GM12878 (cell line): ENCODE data around the gene PKHD1. TPM values are rescaled to one million over a fixed set of nuclear protein-coding genes. Genes with fewer than 3 reads are reported as not detected.

ENCODE experiments used
- EGR1 ChIP-seq, 2 experiments: IDR thresholded peaks; 1 replicate in 1 of 2; 2 replicates in 1 of 2; pipeline ENCODE4 v1.6.1; 2011 to 2012; ENCODE audit warnings: low read depth in 2 of 2, low read length in 2 of 2, borderline replicate concordance in 1 of 2, mild to moderate bottlenecking in 1 of 2, moderate library complexity in 1 of 2
- HDAC6 ChIP-seq: fragments of 200-600 bp; sonication (generic); IDR thresholded peaks from one replicate; pipeline ENCODE4 v1.8.0; 2017; ENCODE audit warnings: antibody characterized with exemption; ENCODE audit not compliant: unreplicated experiment
- KAT2A ChIP-seq: conservative IDR thresholded peaks from 2 replicates; pipeline ENCODE4 v1.6.1; 2011; ENCODE audit warnings: low read depth, low read length; ENCODE audit not compliant: control insufficient read depth
- MYB ChIP-seq: fragments of 150-350 bp; IDR thresholded peaks from 2 replicates; pipeline ENCODE4 v1.6.1; 2014; ENCODE audit warnings: mild to moderate bottlenecking, low read depth, low read length, borderline replicate concordance
- RBBP5 ChIP-seq: fragments of 200-600 bp; sonication (generic); conservative IDR thresholded peaks from 2 replicates; pipeline ENCODE4 v1.6.1; 2016
- YY1 ChIP-seq: IDR thresholded peaks from 2 replicates; pipeline ENCODE4 v1.6.1; 2011; ENCODE audit warnings: low read depth, mild to moderate bottlenecking, low read length
- ZNF274 ChIP-seq: IDR thresholded peaks from one replicate; pipeline ENCODE4 v1.8.0; 2011; ENCODE audit not compliant: insufficient read length, insufficient read depth
- ZNF622 ChIP-seq: fragments of 450-650 bp; IDR thresholded peaks from 2 replicates; pipeline ENCODE4 v1.6.1; 2017; ENCODE audit warnings: mild to moderate bottlenecking, inconsistent platforms
- polyA plus RNA-seq, 11 experiments: library from polyadenylated mRNA; depleted of rRNA in 4 of 11; unstranded in 6 of 11; stranded (reverse) in 5 of 11; fragments of >200 nt; fragmentation: Nextera tagmentation in 4 of 11; fragmentation: Illumina TruSeq in 1 of 11; extraction: Ambion mirVana in 4 of 11; extraction: Trizol in 1 of 11; gene quantifications; 1 replicate in 1 of 11; 2 replicates in 10 of 11; pipeline versions ENCODE4 v1.2.1 to v1.2.3, GENCODE V29; 2011 to 2016; ENCODE audit warnings: inconsistent platforms in 2 of 11, missing spikeins in 2 of 11, low read depth in 1 of 11
- total RNA-seq, 4 experiments: library from RNA; depleted of rRNA in 3 of 4; stranded (reverse); fragments of >200 nt in 3 of 4; fragmentation: Illumina TruSeq in 1 of 4; extraction: Trizol in 1 of 4; gene quantifications; 2 replicates each; pipeline versions ENCODE4 v1.2.1 to v1.2.3, GENCODE V29; 2013 to 2021
- TF ChIP-seq, protein P1 (sequence below): IDR thresholded peaks from 2 replicates; pipeline ENCODE4 v1.6.1; 2012; ENCODE audit warnings: improper control_type of control experiment, low read depth, low read length; ENCODE audit not compliant: insufficient replicate concordance
- TF ChIP-seq, protein P2 (sequence below): fragments of 450-650 bp; IDR thresholded peaks from 2 replicates; pipeline ENCODE4 v1.6.1; 2017; ENCODE audit warnings: low read depth, mild to moderate bottlenecking, moderate library complexity

PKHD1 gene
- total and polyA plus RNA-seq, 10 of the 15 experiments (the other 5 are each of a cell fraction or from before 2014, with no cell fraction given), result under 0.01 to 0.90 (median 0.02) TPM; not detected in 1

DNA sequence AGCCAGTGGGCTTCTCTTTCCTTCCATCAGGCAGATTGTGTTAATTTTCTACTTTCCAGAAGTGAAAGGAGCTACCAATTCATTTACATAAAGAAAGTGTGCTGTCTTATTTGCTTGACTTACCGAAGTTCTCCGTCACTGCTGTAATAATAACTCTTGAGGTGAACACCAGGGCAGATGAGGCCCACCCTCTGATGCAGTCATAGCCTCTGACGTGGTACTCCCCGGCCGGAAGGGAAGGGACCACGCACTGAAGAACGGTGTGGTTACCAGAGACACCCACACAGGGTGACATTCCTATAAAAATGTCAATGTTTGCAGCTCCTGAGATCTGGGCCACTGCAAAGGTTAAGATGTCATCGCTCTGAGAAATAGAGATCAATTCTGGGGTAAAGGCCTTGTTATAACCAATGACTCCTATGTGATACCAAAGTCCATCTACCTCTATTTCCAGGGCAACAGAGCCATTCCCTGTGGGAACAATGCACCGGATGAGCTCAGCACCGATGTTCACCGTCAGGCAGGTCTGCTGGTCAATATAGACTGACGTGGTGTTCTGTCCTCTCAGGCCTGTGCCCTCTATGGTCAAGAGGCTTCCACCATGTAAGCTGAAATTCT is 62.9 kb downstream of the PKHD1 start (continued):
- TF ChIP-seq, protein P1, sequence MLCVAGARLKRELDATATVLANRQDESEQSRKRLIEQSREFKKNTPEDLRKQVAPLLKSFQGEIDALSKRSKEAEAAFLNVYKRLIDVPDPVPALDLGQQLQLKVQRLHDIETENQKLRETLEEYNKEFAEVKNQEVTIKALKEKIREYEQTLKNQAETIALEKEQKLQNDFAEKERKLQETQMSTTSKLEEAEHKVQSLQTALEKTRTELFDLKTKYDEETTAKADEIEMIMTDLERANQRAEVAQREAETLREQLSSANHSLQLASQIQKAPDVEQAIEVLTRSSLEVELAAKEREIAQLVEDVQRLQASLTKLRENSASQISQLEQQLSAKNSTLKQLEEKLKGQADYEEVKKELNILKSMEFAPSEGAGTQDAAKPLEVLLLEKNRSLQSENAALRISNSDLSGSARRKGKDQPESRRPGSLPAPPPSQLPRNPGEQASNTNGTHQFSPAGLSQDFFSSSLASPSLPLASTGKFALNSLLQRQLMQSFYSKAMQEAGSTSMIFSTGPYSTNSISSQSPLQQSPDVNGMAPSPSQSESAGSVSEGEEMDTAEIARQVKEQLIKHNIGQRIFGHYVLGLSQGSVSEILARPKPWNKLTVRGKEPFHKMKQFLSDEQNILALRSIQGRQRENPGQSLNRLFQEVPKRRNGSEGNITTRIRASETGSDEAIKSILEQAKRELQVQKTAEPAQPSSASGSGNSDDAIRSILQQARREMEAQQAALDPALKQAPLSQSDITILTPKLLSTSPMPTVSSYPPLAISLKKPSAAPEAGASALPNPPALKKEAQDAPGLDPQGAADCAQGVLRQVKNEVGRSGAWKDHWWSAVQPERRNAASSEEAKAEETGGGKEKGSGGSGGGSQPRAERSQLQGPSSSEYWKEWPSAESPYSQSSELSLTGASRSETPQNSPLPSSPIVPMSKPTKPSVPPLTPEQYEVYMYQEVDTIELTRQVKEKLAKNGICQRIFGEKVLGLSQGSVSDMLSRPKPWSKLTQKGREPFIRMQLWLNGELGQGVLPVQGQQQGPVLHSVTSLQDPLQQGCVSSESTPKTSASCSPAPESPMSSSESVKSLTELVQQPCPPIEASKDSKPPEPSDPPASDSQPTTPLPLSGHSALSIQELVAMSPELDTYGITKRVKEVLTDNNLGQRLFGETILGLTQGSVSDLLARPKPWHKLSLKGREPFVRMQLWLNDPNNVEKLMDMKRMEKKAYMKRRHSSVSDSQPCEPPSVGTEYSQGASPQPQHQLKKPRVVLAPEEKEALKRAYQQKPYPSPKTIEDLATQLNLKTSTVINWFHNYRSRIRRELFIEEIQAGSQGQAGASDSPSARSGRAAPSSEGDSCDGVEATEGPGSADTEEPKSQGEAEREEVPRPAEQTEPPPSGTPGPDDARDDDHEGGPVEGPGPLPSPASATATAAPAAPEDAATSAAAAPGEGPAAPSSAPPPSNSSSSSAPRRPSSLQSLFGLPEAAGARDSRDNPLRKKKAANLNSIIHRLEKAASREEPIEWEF, result no peak
- TF ChIP-seq KAT2A, result no peak
- no peak for TF ChIP-seq HDAC6
- no peak for TF ChIP-seq ZNF274
- no peak for TF ChIP-seq EGR1 (IDR thresholded peaks at IDR 0.05; ENCODE audit: borderline replicate concordance in 1 of 2, low read depth in 2 of 2, low read length in 2 of 2)
- no peak for TF ChIP-seq RBBP5
- TF ChIP-seq ZNF622, result no peak
- no peak for TF ChIP-seq YY1
- TF ChIP-seq MYB, result no peak
- TF ChIP-seq, protein P2, sequence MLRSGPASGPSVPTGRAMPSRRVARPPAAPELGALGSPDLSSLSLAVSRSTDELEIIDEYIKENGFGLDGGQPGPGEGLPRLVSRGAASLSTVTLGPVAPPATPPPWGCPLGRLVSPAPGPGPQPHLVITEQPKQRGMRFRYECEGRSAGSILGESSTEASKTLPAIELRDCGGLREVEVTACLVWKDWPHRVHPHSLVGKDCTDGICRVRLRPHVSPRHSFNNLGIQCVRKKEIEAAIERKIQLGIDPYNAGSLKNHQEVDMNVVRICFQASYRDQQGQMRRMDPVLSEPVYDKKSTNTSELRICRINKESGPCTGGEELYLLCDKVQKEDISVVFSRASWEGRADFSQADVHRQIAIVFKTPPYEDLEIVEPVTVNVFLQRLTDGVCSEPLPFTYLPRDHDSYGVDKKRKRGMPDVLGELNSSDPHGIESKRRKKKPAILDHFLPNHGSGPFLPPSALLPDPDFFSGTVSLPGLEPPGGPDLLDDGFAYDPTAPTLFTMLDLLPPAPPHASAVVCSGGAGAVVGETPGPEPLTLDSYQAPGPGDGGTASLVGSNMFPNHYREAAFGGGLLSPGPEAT, result no peak
